Measurements from ENCODE around the gene GABRB1.

- TF ChIP-seq CTCF (IDR thresholded peaks at IDR 0.05) (no peak), POLR2A (IDR thresholded peaks at IDR 0.05) (no peak)
Measured at GRCh38 chr4:47010347-47010911, 20.9 kb upstream of the GABRB1 start.
